HTR-8/SVneo (cell line): Measurements from ENCODE around the gene GFOD2.

Source experiments
- DNase-seq: peaks from one replicate; pipeline ENCODE4 v3.0.0; 2011; ENCODE audit warnings: low spot score, mixed read lengths; ENCODE audit not compliant: insufficient read length
- FAIRE-seq: peaks from 2 replicates; lab custom pipeline; 2011; peaks lifted over from hg19 to GRCh38; lab: Jason Lieb, UNC

Gene GFOD2

DNA sequence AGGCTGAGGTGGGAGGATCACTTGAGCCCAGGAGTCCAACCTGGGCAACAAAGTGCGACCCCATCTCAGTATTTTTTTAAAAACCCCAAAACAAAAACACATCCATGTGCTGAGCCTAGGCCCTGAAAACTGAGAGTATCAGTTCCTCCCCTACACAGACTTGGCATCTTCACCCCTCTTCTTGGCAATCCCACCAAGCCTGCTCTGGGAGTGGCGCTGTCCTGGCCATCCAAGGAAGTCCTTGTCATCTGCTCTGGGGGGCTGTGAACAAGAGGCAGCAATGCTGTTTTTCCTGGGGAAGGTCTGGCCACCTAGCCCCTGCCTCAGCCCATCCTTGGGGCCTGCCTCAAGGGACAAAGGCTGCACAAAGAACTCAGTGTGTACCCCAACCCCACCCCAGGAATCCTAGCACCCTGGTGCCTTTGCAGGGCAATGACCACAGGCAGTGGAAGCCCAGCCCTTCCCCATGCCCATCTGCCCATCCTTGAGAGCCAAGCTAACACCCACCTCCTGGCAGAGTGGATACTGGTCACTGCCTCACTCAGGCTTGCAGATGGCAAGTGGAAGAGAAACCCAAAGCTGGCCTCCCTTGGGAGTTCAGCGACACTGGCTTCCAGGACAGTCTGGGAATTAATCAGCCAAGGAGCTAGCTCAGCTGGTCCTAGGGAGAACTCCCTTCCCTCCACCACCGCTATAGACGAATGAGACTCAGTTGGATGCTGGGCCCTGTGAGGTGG, 14.8 kb upstream of the GFOD2 start:
- FAIRE-seq = no peak
- no peak for DNase-seq

DNA sequence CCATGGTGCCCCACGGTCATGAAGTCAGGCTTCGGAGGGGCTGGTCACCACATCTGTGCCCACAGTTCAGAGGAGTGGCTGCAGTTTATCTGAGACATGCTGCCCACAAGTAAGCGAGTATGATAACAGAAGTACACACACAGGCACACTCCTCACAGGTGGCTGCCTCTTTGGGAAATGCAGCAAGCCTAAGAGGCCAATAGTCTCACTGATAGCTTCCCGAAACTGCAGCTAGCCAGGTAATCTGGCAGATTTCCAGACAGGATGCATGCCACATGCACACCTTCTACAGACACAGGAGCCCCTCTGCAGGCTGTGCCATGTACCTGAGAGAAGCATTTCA, 12.6 kb upstream of the GFOD2 start:
- DNase-seq = no peak

GRCh38 chr16:67731071-67731752, 12.1 kb upstream of the GFOD2 start:
- DNase-seq = no peak
- no peak for FAIRE-seq

More for the DNA sequence above, 12.6 kb upstream of the GFOD2 start:
- peak; percentile 13 for FAIRE-seq

- DNase-seq (no peak), FAIRE-seq (no peak)
These were observed 11.2 kb upstream of the GFOD2 start for GRCh38 chr16:67730326-67730725.

DNA sequence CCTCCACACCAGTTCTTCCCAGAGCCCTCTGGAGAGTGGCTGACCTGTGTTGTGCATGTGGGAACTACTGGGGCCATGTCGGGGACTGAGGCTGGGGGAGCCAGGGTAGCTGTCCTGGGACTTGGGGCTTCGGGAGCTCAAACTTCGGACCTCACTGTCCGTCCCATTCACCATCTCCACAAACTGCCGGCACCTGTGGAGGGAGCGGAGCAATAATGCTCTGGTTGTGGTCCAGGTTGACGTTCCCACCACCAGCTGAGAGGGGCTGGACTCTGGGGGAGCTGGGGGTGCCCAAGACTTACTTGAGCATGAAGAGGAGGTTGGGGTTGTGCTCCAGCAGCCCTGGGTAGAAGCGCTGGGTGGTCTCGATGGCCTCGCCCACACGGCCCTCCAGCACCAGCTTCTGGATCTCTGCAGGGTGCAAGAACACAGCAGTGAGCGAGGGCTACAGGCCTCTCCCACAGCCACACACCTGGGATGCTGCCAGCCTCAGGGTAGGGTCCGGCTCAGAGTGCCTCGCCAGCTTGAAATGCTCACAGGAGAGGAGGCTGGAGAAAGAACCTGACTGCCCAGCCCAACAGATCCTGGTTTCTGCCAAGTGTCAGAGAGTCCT, 10.6 kb upstream of the GFOD2 start:
- DNase-seq = no peak
- FAIRE-seq = no peak

GRCh38 chr16:67727521-67728485, 8.7 kb upstream of the GFOD2 start:
- no peak for DNase-seq
- FAIRE-seq = no peak

DNA sequence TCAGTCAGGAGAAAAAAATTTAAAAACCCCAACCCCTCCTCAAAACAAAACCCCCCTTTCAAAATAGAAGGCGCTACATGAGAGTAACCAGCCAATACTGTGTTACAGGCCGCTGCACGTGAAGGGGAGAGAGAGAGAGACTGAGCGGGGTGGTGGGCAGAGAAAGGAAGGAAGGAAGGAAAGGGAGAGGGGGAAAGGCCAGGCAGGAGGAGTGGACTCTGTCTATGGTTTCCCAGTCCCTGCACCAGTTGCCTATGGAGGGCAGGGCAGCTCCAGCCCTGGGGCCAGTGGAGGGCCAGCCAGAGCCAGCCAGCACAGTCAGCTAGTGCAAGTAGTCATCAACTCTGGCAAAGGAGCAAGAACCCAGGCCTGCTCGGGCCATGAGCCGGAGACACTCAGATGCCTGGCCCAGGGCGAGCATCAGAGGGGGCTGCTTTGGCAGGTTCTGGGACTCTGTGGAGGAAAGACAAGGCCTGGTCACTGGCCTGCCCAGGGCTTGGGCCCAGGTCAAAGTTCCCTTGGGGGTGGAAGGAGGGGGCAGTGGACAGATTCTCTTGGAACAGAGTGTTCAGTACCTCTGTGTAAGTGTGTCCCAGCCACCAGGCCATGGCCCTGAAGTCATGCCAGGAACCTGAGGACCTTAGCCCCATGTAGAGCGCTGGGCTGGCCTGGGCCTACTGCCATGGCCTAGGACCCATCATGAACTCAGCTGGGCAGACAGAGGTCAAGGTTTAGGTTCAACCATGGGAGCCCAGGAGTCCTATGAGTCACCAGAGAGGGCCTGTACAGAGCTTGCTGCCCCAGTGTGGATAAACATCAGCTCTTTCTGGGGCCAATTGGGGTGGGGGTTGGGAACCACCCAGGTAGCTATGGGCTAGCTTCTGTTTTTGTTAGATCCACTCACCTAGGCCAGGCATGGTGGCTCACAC, 7.3 kb upstream of the GFOD2 start:
- no peak for FAIRE-seq
- DNase-seq = no peak

DNA sequence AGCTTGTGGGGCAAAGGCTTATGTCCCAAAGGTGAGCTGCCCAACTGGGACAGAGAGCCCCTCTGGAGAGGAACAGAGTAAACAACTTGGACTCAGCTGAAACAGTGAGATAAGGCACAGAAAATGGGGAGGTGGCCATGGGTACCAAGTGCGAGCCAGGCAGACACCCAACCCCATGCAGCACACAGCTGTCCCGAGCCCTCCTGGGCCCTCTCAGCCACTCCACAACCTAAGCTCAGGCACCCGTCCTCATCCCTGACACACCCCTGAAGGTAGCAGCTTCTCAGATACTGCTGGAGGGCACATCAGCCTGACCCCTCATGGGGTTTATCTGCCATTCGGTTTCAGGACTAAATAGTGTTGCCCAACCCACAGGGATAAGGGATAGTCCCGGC, 4.8 kb upstream of the GFOD2 start:
- FAIRE-seq (no peak), DNase-seq (no peak)

DNA sequence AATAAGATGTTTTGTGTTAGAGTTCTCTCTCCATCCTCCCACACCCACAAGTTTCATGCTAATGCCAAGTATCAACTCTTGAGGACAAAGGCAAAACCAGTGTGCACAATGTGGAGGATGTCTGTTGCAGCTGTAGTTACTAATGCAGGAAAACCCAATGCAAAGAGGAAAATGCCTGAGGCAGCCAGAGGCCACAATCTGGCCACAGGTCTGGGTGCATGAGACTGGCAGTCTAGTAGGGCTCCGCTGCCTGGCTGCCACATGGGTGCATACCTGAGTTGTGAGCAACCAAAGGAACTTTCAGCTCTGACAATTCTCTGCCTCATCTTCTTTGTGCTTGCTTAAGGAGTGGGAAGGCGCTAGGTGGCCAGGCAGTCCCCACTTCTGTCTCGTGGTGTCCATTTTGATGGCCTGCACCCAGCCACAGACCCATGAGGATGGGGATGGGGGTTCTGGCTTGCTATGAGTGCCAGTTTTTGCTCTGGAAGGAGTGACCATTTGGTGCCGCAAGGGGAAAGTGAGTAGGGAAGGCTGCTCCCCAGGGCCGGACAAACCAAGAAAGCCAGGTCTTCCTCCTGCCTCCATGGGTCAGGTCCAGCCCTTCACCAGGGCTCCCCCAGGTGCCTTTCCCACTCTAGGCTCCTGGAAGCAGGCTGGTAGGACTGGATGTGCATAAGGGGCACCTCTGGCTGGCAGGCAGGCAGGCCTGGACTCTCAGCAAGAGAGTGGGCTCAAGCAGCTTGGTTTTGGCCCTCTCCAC, 4.2 kb upstream of the GFOD2 start:
- FAIRE-seq (no peak), DNase-seq (peak; percentile 60)

DNA sequence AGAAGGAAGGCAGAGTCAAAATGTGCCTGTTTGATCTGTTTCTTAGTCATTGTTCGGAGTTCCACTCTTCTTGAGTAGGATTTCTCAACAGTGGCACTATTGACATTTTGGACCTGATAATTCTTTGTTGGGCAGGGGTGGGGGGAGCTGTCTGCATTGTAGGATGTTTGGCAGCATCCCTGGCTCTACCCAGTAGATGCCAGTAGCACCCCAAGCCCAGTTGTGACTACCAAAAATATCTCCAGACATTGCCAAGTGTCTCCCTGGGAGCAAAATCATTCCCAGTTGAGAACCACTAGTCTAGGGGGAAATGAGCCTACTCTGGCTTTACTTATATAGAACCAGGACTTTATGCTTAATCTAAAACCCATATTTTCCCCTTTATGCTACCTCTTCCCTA, 1.1 kb upstream of the GFOD2 start:
- no peak for DNase-seq

DNA sequence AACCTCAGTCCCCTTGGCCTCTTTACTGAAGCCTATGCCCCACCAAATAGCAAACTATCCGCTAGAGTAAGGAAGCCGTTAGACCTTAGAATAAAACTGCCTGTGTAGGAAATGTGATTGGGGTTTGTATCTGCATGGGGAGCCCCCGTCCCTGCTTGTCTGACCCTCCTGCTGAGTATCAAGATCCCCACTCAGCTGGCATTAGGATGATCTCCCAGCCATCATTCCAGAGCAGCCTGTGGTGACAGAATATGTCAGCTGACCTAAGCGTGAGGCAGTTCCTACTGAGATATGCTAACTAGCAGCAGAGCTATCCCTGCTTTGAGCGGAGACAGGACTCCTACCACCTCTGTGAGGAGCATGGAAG, 645 bp upstream of the GFOD2 start:
- FAIRE-seq = peak; percentile 51
- DNase-seq = peak; percentile 66

More for the DNA sequence above, 1.1 kb upstream of the GFOD2 start:
- FAIRE-seq = no peak

GRCh38 chr16:67718668-67719047, 458 bp downstream of the GFOD2 start:
- DNase-seq (no peak), FAIRE-seq (no peak)

DNA sequence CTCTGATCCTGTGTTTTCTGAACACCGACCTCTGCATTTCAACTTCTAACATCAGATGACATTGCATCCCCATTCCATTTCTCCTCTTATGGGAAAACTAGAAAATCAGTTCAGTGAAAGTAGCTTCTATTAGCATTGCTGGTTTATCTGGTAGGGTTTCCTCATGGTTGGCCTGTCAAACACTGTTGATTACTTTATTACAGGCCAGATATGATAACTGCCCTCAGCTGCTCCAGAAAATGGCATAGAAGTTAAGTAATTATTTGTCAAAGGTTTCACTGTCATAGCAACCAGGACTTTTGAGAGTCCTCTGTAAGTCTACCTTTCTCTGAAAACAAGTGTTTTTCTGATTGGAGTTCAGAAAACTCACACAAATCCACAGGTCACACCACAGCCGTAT, 3.0 kb downstream of the GFOD2 start:
- no peak for DNase-seq
- no peak for FAIRE-seq

GRCh38 chr16:67714522-67714921, 4.6 kb downstream of the GFOD2 start:
- no peak for DNase-seq
- FAIRE-seq = no peak

GRCh38 chr16:67713647-67714273, 5.4 kb downstream of the GFOD2 start:
- FAIRE-seq (no peak), DNase-seq (no peak)

GRCh38 chr16:67710607-67711006, 8.5 kb downstream of the GFOD2 start:
- FAIRE-seq = no peak

GRCh38 chr16:67709050-67709449, 10.1 kb downstream of the GFOD2 start:
- FAIRE-seq (no peak), DNase-seq (no peak)

More at GRCh38 chr16:67710607-67711006, 8.5 kb downstream of the GFOD2 start:
- DNase-seq = no peak

DNA sequence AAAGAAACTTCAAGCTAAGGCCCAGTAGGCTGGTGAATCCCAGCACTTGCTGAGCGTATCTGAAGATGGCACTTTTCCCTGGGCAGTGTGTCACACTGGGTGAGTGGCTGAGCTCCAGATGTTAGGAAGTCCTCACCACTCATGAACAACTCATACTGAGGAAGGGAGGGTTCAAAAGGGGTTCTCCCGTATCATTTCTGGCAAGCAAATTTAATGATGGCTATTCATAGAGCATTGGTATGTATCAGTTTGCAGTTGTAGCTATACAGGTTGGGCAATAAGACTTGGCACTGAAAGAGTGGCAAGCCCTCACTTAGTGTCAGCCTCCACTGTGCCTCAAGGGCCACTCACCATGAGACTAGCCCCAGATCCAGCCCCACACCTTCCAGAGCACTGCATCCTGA, 10.7 kb downstream of the GFOD2 start:
- DNase-seq (no peak), FAIRE-seq (no peak)
